Left ventricle myocardium inferior (tissue), 1 donor: Measurements from ENCODE around the gene CPNE7. TPM values are rescaled to one million over a fixed set of nuclear protein-coding genes. Genes with fewer than 3 reads are reported as not detected.

Source experiments
- DNase-seq: peaks from one replicate; pipeline ENCODE4 v3.0.0-alpha.2; 2020
- H3K27ac ChIP-seq: fragments of 200-600 bp; replicated peaks from 2 replicates; pipeline ENCODE4 v1.8.0; 2021
- H3K27me3 ChIP-seq: fragments of 200-600 bp; 2 replicates; pipeline ENCODE4 v1.8.0; 2021; ENCODE audit warnings: low read depth
- H3K36me3 ChIP-seq: fragments of 200-600 bp; 2 replicates; pipeline ENCODE4 v1.8.0; 2021
- H3K4me1 ChIP-seq: fragments of 200-600 bp; 2 replicates; pipeline ENCODE4 v1.8.0; 2021
- H3K4me3 ChIP-seq: fragments of 200-600 bp; 2 replicates; pipeline ENCODE4 v1.8.0; 2021; ENCODE audit warnings: mild to moderate bottlenecking, moderate library complexity
- H3K9me3 ChIP-seq: fragments of 200-600 bp; replicated peaks from 2 replicates; pipeline ENCODE4 v1.8.0; 2021
- intact Hi-C: fragments of 100-400 bp; cut with micrococcal nuclease; formaldehyde crosslinking; loops from one replicate; pipeline ENCODE4 v1.11.0; 2022
- total RNA-seq: library from RNA; stranded (reverse); fragmentation: NEBNext Ultra II Directional; extraction: Animal tissue kit (Norgen Biotek cat#: 25700); gene quantifications from one replicate; pipeline ENCODE4 v1.2.1, GENCODE V29; 2021
- TF ChIP-seq, protein P1 (sequence below): fragments of 200-600 bp; IDR thresholded peaks from 2 replicates; pipeline ENCODE4 v1.8.0; 2021; ENCODE audit warnings: antibody characterized with exemption, mild to moderate bottlenecking, borderline replicate concordance
- donor health status: DM: no; HTN: yes; CAD: no; lungs with severe emphysema.

Gene CPNE7
- total RNA-seq, 1 donor from 2014 or later, result not detected

DNA sequence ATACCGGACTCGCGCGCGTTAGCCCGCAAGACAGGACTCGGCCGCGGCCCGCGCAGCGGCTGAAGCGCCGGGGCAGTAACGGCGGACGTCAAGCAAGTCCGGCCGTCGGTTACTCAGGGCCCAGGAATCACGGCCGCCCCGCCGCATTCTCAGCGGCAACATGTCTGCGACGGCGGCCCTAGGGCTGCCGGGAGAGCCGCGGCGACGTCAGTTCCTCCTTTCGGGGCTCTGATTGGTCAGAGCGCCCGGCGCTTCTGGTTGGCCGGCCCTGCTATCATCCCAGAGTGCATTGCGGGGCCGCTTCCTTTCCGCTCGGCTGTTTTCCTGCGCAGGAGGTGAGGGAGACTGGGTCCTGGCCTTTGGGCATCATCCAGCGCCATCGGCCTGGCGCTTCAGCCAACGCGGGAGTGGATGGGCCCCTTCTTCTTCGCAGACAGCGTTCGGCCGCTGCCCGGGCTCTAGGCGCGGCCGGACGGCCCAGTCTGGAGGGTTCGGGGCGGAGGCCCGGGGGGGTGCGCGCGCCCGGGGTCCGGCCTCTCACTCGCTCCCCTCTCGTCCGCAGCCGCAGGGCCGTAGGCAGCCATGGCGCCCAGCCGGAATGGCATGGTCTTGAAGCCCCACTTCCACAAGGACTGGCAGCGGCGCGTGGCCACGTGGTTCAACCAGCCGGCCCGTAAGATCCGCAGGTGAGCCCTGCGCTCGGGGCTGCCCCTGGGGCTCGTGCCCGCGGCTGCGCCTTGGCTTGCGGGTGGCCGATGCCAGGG lies 15.0 kb upstream of the CPNE7 start, which contains the start of gene RPL13:
Gene RPL13 (plus strand): TSS at position 305 of the 764 bp plus-strand sequence. CDS start 278 bp downstream, at position 583.
- H3K36me3 ChIP-seq, result peaks cover 52% of the 10 kb centered on the region
- H3K9me3 ChIP-seq, result no peaks in the 10 kb centered on the region
- peak within 1 kb of the TSS; percentile 97 for H3K4me3 ChIP-seq
- intact Hi-C loops, result no loop called here
- no peaks in the 10 kb centered on the region for H3K27me3 ChIP-seq
- DNase-seq, result peak; percentile 94
- peaks cover 76% of the 10 kb centered on the region for H3K4me1 ChIP-seq
- TF ChIP-seq, protein P1, sequence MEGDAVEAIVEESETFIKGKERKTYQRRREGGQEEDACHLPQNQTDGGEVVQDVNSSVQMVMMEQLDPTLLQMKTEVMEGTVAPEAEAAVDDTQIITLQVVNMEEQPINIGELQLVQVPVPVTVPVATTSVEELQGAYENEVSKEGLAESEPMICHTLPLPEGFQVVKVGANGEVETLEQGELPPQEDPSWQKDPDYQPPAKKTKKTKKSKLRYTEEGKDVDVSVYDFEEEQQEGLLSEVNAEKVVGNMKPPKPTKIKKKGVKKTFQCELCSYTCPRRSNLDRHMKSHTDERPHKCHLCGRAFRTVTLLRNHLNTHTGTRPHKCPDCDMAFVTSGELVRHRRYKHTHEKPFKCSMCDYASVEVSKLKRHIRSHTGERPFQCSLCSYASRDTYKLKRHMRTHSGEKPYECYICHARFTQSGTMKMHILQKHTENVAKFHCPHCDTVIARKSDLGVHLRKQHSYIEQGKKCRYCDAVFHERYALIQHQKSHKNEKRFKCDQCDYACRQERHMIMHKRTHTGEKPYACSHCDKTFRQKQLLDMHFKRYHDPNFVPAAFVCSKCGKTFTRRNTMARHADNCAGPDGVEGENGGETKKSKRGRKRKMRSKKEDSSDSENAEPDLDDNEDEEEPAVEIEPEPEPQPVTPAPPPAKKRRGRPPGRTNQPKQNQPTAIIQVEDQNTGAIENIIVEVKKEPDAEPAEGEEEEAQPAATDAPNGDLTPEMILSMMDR, result no peak
- peak within 1 kb of the TSS; percentile 99 for H3K27ac ChIP-seq

DNA sequence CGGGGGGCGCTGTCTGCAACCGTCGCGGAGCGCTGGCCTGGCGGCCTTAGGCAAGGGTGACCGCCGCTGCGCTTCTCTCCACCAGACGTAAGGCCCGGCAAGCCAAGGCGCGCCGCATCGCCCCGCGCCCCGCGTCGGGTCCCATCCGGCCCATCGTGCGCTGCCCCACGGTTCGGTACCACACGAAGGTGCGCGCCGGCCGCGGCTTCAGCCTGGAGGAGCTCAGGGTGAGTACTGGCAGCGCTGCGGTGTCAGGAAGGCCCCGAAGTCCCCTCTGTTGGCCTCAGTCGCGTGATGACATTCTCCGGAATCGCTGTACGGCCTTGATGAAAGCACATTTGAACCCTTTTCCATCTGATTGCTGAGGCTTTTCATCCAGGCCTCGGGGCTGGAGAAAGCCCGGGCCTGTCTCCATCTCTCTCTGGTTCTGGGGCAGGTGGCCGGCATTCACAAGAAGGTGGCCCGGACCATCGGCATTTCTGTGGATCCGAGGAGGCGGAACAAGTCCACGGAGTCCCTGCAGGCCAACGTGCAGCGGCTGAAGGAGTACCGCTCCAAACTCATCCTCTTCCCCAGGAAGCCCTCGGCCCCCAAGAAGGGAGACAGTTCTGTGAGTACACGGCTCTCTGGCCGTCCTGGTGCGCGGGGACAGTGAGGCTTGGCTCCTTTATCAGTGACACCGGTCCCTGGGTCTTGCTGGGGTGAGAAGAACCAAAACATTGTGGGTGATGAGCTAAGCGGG lies 14.2 kb upstream of the CPNE7 start:
- Histone ChIP-seq H3K9me3 (no peaks in the 10 kb centered on the region), H3K4me1 (peaks cover 83% of the 10 kb centered on the region), H3K4me3 (peak overlapping the region; percentile 97), H3K27ac (peak overlapping the region; percentile 99), H3K36me3 (peaks cover 44% of the 10 kb centered on the region), H3K27me3 (no peaks in the 10 kb centered on the region)
- TF ChIP-seq, protein P1, result no peak
- intact Hi-C loops, result no loop called here
- DNase-seq, result no peak

GRCh38 chr16:89561884-89562599 lies 13.5 kb upstream of the CPNE7 start:
- intact Hi-C loops, result no loop called here
- no peak for DNase-seq
- no peaks in the 10 kb centered on the region for H3K27me3 ChIP-seq

DNA sequence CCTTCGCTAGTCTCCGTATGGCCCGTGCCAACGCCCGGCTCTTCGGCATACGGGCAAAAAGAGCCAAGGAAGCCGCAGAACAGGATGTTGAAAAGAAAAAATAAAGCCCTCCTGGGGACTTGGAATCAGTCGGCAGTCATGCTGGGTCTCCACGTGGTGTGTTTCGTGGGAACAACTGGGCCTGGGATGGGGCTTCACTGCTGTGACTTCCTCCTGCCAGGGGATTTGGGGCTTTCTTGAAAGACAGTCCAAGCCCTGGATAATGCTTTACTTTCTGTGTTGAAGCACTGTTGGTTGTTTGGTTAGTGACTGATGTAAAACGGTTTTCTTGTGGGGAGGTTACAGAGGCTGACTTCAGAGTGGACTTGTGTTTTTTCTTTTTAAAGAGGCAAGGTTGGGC lies 12.6 kb upstream of the CPNE7 start:
- Histone ChIP-seq H3K27me3 (peaks cover 2% of the 10 kb centered on the region), H3K9me3 (no peaks in the 10 kb centered on the region), H3K4me3 (no peak overlapping the region), H3K36me3 (peaks cover 37% of the 10 kb centered on the region), H3K4me1 (peaks cover 76% of the 10 kb centered on the region), H3K27ac (no peak overlapping the region)
- intact Hi-C loops, result no loop called here
- TF ChIP-seq, protein P1, result no peak
- DNase-seq, result no peak

More at GRCh38 chr16:89561884-89562599, 13.5 kb upstream of the CPNE7 start:
- Histone ChIP-seq H3K4me1 (peaks cover 84% of the 10 kb centered on the region), H3K9me3 (no peaks in the 10 kb centered on the region), H3K4me3 (peak overlapping the region; percentile 97), H3K27ac (peak overlapping the region; percentile 99), H3K36me3 (peaks cover 37% of the 10 kb centered on the region)
- TF ChIP-seq, protein P1, result no peak
